ENCODE results near the gene PRG3. TPM values are rescaled to one million over a fixed set of nuclear protein-coding genes. Genes with fewer than 3 reads are reported as not detected.

Gene PRG3, protein sequence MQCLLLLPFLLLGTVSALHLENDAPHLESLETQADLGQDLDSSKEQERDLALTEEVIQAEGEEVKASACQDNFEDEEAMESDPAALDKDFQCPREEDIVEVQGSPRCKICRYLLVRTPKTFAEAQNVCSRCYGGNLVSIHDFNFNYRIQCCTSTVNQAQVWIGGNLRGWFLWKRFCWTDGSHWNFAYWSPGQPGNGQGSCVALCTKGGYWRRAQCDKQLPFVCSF
- not detected for total RNA-seq
- polyA plus RNA-seq (2013, experiment 1 of 2) = not detected
- polyA plus RNA-seq (2013, experiment 2 of 2) = not detected
- total RNA-seq = 0 to 0.20 (median 0) reads per million in 172 experiments

DNA sequence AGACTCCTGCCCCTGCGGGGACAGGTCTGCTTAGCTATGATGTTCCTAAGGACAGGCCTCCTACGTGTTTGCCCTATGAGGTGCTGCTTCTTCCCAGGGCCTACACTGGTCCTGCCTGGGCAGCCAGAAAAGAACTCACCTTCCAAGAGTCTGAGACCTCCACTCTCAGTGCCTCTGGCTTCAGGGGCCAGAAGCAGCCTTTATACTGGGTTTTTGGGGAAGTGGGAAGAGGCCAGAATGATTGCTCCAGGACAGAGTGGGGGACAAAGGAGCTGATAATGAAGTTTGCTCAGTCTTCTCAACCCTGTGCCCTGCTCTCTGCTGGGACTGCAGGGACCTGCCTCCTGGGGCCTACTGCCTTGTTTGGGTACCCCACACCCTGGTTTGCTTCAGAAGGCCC, at the start of gene PRG3:
Gene PRG3, minus strand, starts transcription at position 176 of the 400 bp plus-strand sequence. CDS start 442 bp downstream, outside the sequence.
- ChIA-PET POLR2A (no interaction called here), CTCF (no interaction called here)
- intact Hi-C loops (cut with DNase I, micrococcal nuclease) = no loop called here
- Mint-ChIP-seq H3K36me3 (ENCODE audit: low read depth) (no peaks in the 10 kb centered on the region), H3K27ac (no peak within 1 kb of the TSS), H3K4me3 (no peak within 1 kb of the TSS), H3K27me3 (peaks cover 33% of the 10 kb centered on the region), H3K9me3 (no peaks in the 10 kb centered on the region), H3K4me1 (ENCODE audit: low read depth) (no peaks in the 10 kb centered on the region)
- no peak within 1 kb of the TSS for H3K4me3 ChIP-seq (ENCODE audit: low read length)
- no peaks in the 10 kb centered on the region for H3K9me3 ChIP-seq (ENCODE audit: control insufficient read depth in 1 of 2, insufficient read depth in 1 of 2, low read length in 2 of 2)
- H3K27ac ChIP-seq (ENCODE audit: low read depth in 1 of 2, low read length in 2 of 2) = no peak within 1 kb of the TSS
- H3K36me3 ChIP-seq (ENCODE audit: insufficient read depth, low read length) = no peaks in the 10 kb centered on the region
- TF ChIP-seq, protein P1, sequence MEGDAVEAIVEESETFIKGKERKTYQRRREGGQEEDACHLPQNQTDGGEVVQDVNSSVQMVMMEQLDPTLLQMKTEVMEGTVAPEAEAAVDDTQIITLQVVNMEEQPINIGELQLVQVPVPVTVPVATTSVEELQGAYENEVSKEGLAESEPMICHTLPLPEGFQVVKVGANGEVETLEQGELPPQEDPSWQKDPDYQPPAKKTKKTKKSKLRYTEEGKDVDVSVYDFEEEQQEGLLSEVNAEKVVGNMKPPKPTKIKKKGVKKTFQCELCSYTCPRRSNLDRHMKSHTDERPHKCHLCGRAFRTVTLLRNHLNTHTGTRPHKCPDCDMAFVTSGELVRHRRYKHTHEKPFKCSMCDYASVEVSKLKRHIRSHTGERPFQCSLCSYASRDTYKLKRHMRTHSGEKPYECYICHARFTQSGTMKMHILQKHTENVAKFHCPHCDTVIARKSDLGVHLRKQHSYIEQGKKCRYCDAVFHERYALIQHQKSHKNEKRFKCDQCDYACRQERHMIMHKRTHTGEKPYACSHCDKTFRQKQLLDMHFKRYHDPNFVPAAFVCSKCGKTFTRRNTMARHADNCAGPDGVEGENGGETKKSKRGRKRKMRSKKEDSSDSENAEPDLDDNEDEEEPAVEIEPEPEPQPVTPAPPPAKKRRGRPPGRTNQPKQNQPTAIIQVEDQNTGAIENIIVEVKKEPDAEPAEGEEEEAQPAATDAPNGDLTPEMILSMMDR (IDR thresholded peaks at IDR 0.05) = no peak
- no peaks in the 10 kb centered on the region for H3K27me3 ChIP-seq (ENCODE audit: control insufficient read depth in 1 of 2, insufficient read depth in 2 of 2, low read length in 2 of 2)
- ATAC-seq (ENCODE audit: poor library complexity) = no peak
- DNase-seq = no peak
- H3K4me1 ChIP-seq (ENCODE audit: insufficient read depth, low read length) = no peaks in the 10 kb centered on the region

DNA sequence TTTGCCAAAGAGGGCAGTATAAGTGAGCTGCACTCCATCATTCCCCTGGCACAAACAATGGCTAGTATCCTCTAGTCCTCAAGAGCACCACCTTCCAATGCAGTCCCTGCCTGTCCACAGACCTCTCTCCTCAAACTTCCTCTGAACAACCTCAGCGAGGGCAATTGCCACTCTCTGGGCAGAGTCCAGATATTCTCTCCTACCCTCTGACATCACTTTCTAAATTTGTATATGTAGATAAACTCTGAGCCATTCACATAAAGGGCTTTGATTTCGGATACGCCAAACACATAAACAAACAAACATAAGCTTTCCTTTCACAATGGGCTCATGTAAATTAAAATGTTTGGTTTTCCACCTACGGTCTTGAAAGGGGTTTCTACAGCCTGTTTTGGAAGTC, 49.0 kb upstream of the PRG3 start:
- ChIA-PET CTCF (interaction anchor here (1.3 to 1.6 kb wide), 2 partner anchors 13 to 84 kb away, joined by 5 to 6 read pairs; no protein-coding TSS in a partner anchor), POLR2A (no interaction called here)
- H3K36me3 Mint-ChIP-seq (ENCODE audit: low read depth) = peaks cover 3% of the 10 kb centered on the region
- ATAC-seq (ENCODE audit: poor library complexity) (no peak), DNase-seq (no peak)
- TF ChIP-seq, protein P1 (IDR thresholded peaks at IDR 0.05) = no peak
- Histone ChIP-seq H3K36me3 (ENCODE audit: insufficient read depth, low read length) (no peaks in the 10 kb centered on the region), H3K27ac (ENCODE audit: low read depth in 1 of 2, low read length in 2 of 2) (no peak overlapping the region), H3K27me3 (ENCODE audit: control insufficient read depth in 1 of 2, insufficient read depth in 2 of 2, low read length in 2 of 2) (no peaks in the 10 kb centered on the region), H3K9me3 (ENCODE audit: control insufficient read depth in 1 of 2, insufficient read depth in 1 of 2, low read length in 2 of 2) (no peaks in the 10 kb centered on the region), H3K4me1 (ENCODE audit: insufficient read depth, low read length) (peaks cover 26% of the 10 kb centered on the region), H3K4me3 (ENCODE audit: low read length) (no peak overlapping the region)
- H3K9me3 Mint-ChIP-seq = no peaks in the 10 kb centered on the region
- no peak overlapping the region for H3K4me3 Mint-ChIP-seq
- no peaks in the 10 kb centered on the region for H3K27me3 Mint-ChIP-seq
- peaks cover 29% of the 10 kb centered on the region for H3K4me1 Mint-ChIP-seq (ENCODE audit: low read depth)
- intact Hi-C loops (cut with DNase I, micrococcal nuclease) = loop anchor here in 1 of 2 experiments (5.0 kb wide), 2 partner anchors 73 to 83 kb away; no protein-coding TSS in a partner anchor
- no peak overlapping the region for H3K27ac Mint-ChIP-seq

DNA sequence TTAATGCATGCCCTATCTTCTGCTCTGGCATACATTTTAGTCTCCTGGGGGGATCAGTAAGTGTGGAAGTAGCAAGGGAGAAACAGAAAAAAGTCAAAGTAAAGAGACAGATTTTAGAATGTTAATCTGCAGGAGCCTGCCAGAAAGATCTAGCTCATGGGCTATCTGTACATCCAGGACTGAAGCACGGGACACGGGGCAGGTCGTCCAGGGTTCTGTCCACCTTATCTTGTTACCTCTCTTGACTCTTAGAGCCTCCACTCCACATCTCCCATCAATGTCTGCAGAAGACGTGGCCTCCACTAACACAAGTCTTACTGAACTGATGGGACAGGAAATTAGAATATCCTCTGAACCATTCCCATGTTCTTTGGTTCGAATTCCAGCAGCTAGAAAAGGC, 47.7 kb upstream of the PRG3 start:
- H3K27ac ChIP-seq (ENCODE audit: low read depth in 1 of 2, low read length in 2 of 2) = no peak overlapping the region
- H3K27me3 ChIP-seq (ENCODE audit: control insufficient read depth in 1 of 2, insufficient read depth in 2 of 2, low read length in 2 of 2) = no peaks in the 10 kb centered on the region
- intact Hi-C loops (cut with DNase I, micrococcal nuclease) = loop anchor here in 1 of 2 experiments (5.0 kb wide), 1 partner anchor 81 kb away; no protein-coding TSS in a partner anchor
- no peak overlapping the region for H3K27ac Mint-ChIP-seq
- TF ChIP-seq, protein P1 (IDR thresholded peaks at IDR 0.05) = no peak
- DNase-seq (no peak), ATAC-seq (ENCODE audit: poor library complexity) (no peak)
- H3K4me3 ChIP-seq (ENCODE audit: low read length) = no peak overlapping the region
- CTCF ChIA-PET = no interaction called here
- no peaks in the 10 kb centered on the region for H3K36me3 ChIP-seq (ENCODE audit: insufficient read depth, low read length)
- H3K4me3 Mint-ChIP-seq = peak overlapping the region; percentile 17
- no peaks in the 10 kb centered on the region for H3K9me3 Mint-ChIP-seq
- H3K4me1 Mint-ChIP-seq (ENCODE audit: low read depth) = peaks cover 42% of the 10 kb centered on the region
- H3K9me3 ChIP-seq (ENCODE audit: control insufficient read depth in 1 of 2, insufficient read depth in 1 of 2, low read length in 2 of 2) = no peaks in the 10 kb centered on the region
- H3K27me3 Mint-ChIP-seq = no peaks in the 10 kb centered on the region
- H3K36me3 Mint-ChIP-seq (ENCODE audit: low read depth) = peaks cover 8% of the 10 kb centered on the region
- H3K4me1 ChIP-seq (ENCODE audit: insufficient read depth, low read length) = peaks cover 39% of the 10 kb centered on the region
- POLR2A ChIA-PET = no interaction called here
